B cell (primary cell): ENCODE measurements around the gene DLST. TPM values are rescaled to one million over a fixed set of nuclear protein-coding genes. Genes with fewer than 3 reads are reported as not detected.

Experiments used
- ATAC-seq: fragments of 200-7000 bp; cut with Tn5 transposase; one replicate; pipeline ENCODE4 v1.10.0; 2021; ENCODE audit warnings: low read depth, mild to moderate bottlenecking, moderate number of reproducible peaks, moderate library complexity
- CTCF ChIA-PET: fragments of 350-600 bp; sonication (Branson Sonifier 250); formaldehyde crosslinking; loops from one replicate; lab custom pipeline; 2021; ENCODE audit warnings: antibody characterized with exemption, inconsistent platforms; lab: Charles Lee
- POLR2A ChIA-PET: fragments of 350-600 bp; sonication (Branson Sonifier 250); formaldehyde crosslinking; loops from one replicate; lab custom pipeline; 2021; ENCODE audit warnings: antibody characterized with exemption; lab: Charles Lee
- DNase-seq: peaks from one replicate; pipeline ENCODE4 v3.0.0; 2013
- H2AFZ ChIP-seq: 2 replicates; pipeline ENCODE4 v1.6.1; 2012; ENCODE audit warnings: mild to moderate bottlenecking, low read depth, low read length; ENCODE audit not compliant: insufficient read depth, poor library complexity, severe bottlenecking
- H3K27ac ChIP-seq, 2 donors: 1 replicate in 1 of 2; 2 replicates in 1 of 2; pipeline ENCODE4 v1.5.1; 2012 to 2013; ENCODE audit warnings: low read length in 2 of 2, mild to moderate bottlenecking in 2 of 2, moderate library complexity in 1 of 2
- H3K27me3 ChIP-seq, 4 experiments: fragments of 200-600 bp in 1 of 4; sonication (generic) in 1 of 4; replicated peaks in 1 of 4; 1 replicate in 2 of 4; 2 replicates in 2 of 4; pipeline versions ENCODE4 v1.6.1 to v1.7.0; 2013 to 2016; ENCODE audit warnings: low read length in 3 of 4, mild to moderate bottlenecking in 2 of 4, mixed read lengths in 1 of 4, moderate library complexity in 1 of 4; ENCODE audit not compliant: insufficient read depth in 4 of 4, control insufficient read depth in 3 of 4; ENCODE audit errors: control extremely low read depth in 1 of 4
- H3K36me3 ChIP-seq, 2 experiments: replicated peaks in 1 of 2; 1 replicate in 1 of 2; 2 replicates in 1 of 2; pipeline versions ENCODE4 v1.6.1 to v1.7.1; 2013; ENCODE audit warnings: low read length in 1 of 2; ENCODE audit not compliant: insufficient read depth in 2 of 2, control insufficient read depth in 1 of 2; ENCODE audit errors: control extremely low read depth in 1 of 2, extremely low read depth in 1 of 2
- H3K4me1 ChIP-seq, 2 donors: fragments of 200-600 bp in 1 of 2; sonication (generic) in 1 of 2; 1 replicate in 1 of 2; 2 replicates in 1 of 2; pipeline versions ENCODE4 v1.5.1 to v1.6.1; 2013 to 2017; ENCODE audit warnings: low read length in 2 of 2; ENCODE audit not compliant: control insufficient read depth in 2 of 2, insufficient read depth in 2 of 2
- H3K4me2 ChIP-seq: replicated peaks from 2 replicates; pipeline ENCODE3; 2012; ENCODE audit warnings: mild to moderate bottlenecking, low read depth, low read length; ENCODE audit not compliant: poor library complexity, severe bottlenecking
- H3K4me3 ChIP-seq, 5 experiments: fragments of 200-600 bp in 1 of 5; sonication (generic) in 1 of 5; 1 replicate in 3 of 5; 2 replicates in 2 of 5; pipeline versions ENCODE4 v1.5.1 to v1.7.0; 2011 to 2016; ENCODE audit warnings: low read length in 4 of 5, mild to moderate bottlenecking in 4 of 5, low read depth in 2 of 5, control low read depth in 1 of 5, moderate library complexity in 1 of 5; ENCODE audit not compliant: insufficient read depth in 1 of 5; ENCODE audit errors: control extremely low read depth in 1 of 5, extremely low read depth in 1 of 5
- H3K79me2 ChIP-seq: fragments of 200-600 bp; sonication (generic); one replicate; pipeline ENCODE4 v1.6.0; 2016; ENCODE audit warnings: low read length; ENCODE audit not compliant: control insufficient read depth, insufficient read depth
- H3K9ac ChIP-seq: fragments of 200-600 bp; sonication (generic); 2 replicates; pipeline ENCODE4 v1.6.1; 2017; ENCODE audit warnings: mild to moderate bottlenecking, low read length, moderate library complexity
- H3K9me3 ChIP-seq, 3 donors: one replicate each; pipeline versions ENCODE4 v1.6.1 to v1.7.1; 2013; ENCODE audit warnings: low read length in 2 of 3; ENCODE audit not compliant: control insufficient read depth in 2 of 3, insufficient read depth in 1 of 3; ENCODE audit errors: control extremely low read depth in 1 of 3
- H4K20me1 ChIP-seq: 2 replicates; pipeline ENCODE4 v1.6.0; 2012; ENCODE audit warnings: mild to moderate bottlenecking, low read length; ENCODE audit not compliant: insufficient read depth, control insufficient read depth, poor library complexity, severe bottlenecking
- H3K27ac Mint-ChIP-seq: one replicate; pipeline ENCODE4 v1.8.0; 2021; ENCODE audit warnings: mixed read lengths
- H3K27me3 Mint-ChIP-seq: one replicate; pipeline ENCODE4 v1.8.0; 2021; ENCODE audit warnings: mixed read lengths
- H3K4me1 Mint-ChIP-seq: one replicate; pipeline ENCODE4 v1.8.0; 2021; ENCODE audit warnings: mixed read lengths
- H3K4me3 Mint-ChIP-seq: one replicate; pipeline ENCODE4 v1.8.0; 2021; ENCODE audit warnings: mixed read lengths
- H3K9me3 Mint-ChIP-seq: one replicate; pipeline ENCODE4 v1.8.0; 2022; ENCODE audit warnings: mixed read lengths; ENCODE audit not compliant: insufficient read depth
- EZH2 ChIP-seq: IDR thresholded peaks from 2 replicates; pipeline ENCODE4 v1.6.1; 2012; ENCODE audit warnings: borderline replicate concordance, low read depth, mild to moderate bottlenecking, moderate library complexity, low read length; ENCODE audit not compliant: insufficient read depth, poor library complexity, severe bottlenecking
- WGBS: methylation state at CpG from one replicate; pipeline ENCODE4 v1.1.5; 2013; ENCODE audit warnings: missing lambda C conversion rate; ENCODE audit not compliant: insufficient coverage; 5-methylcytosine and 5-hydroxymethylcytosine counted together
- intact Hi-C: fragments of 100-400 bp; cut with micrococcal nuclease; formaldehyde crosslinking; loops from one replicate; pipeline ENCODE4 v1.10.0; 2022
- polyA plus RNA-seq: library from polyadenylated mRNA; depleted of rRNA; stranded (reverse); fragments of >200 nt; gene quantifications from 2 replicates; pipeline ENCODE4 v1.2.3, GENCODE V29; 2012
- total RNA-seq, 2 donors: library from RNA; stranded (reverse); fragments of 120-200 nt in 1 of 2; gene quantifications; 1 replicate in 1 of 2; 2 replicates in 1 of 2; pipeline versions ENCODE4 v1.2.3 to v1.2.4, GENCODE V29; 2013 to 2022
- TF ChIP-seq, protein P1 (sequence below): fragments of 200-600 bp; IDR thresholded peaks from one replicate; pipeline ENCODE4 v1.8.0; 2022; ENCODE audit warnings: antibody characterized with exemption, mild to moderate bottlenecking

DLST gene
- total and polyA plus RNA-seq, 2 donors (not counting 1 experiment from before 2014, with no cell fraction given), result 73.1 to 89.5 TPM

DNA sequence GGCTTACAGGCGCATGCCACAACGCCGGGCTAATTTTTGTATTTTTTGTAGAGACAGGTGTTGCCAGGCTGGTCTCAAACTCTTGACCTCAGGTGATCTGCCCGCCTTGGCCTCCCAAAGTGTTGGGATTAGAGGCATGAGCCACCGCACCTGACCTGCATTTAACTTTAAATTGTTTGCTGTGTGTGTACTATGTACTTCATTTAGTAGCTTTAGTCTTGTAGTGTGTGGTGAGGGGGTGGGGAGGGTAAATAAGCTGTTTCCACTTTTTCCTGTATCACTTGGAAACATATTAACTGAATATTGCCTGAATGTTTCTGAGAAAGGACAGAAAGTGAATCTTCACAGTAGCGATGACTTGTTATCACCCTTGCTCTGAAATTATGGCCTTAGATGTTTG lies 8.5 kb downstream of the DLST start:
- Mint-ChIP-seq H3K9me3 (no peaks in the 10 kb centered on the region), H3K4me1 (peaks cover 44% of the 10 kb centered on the region), H3K27me3 (no peaks in the 10 kb centered on the region), H3K27ac (no peak overlapping the region), H3K4me3 (no peak overlapping the region)
- 100% methylated on average over 3 of the region's 6 CpGs for WGBS
- Histone ChIP-seq H3K4me2 (no peak overlapping the region), H2AFZ (no peak overlapping the region), H3K27ac (no peak overlapping the region), H3K27me3 (no peaks in the 10 kb centered on the region), H3K9me3 (no peaks in the 10 kb centered on the region), H3K36me3 (peaks cover 24 to 77% of the 10 kb centered on the region in 2 experiments), H4K20me1 (peaks cover 22% of the 10 kb centered on the region), H3K4me3 (no peak overlapping the region), H3K9ac (no peak overlapping the region), H3K4me1 (peaks cover 24 to 32% of the 10 kb centered on the region in 2 donors), H3K79me2 (peaks cover 27% of the 10 kb centered on the region)
- CTCF ChIA-PET, result interaction anchor here (0.7 to 25.3 kb wide), 5 partner anchors 14 to 56 kb away, joined by 3 to 926 read pairs (median 4); partner anchors contain the start of genes DLST and PROX2
- TF ChIP-seq, protein P1, sequence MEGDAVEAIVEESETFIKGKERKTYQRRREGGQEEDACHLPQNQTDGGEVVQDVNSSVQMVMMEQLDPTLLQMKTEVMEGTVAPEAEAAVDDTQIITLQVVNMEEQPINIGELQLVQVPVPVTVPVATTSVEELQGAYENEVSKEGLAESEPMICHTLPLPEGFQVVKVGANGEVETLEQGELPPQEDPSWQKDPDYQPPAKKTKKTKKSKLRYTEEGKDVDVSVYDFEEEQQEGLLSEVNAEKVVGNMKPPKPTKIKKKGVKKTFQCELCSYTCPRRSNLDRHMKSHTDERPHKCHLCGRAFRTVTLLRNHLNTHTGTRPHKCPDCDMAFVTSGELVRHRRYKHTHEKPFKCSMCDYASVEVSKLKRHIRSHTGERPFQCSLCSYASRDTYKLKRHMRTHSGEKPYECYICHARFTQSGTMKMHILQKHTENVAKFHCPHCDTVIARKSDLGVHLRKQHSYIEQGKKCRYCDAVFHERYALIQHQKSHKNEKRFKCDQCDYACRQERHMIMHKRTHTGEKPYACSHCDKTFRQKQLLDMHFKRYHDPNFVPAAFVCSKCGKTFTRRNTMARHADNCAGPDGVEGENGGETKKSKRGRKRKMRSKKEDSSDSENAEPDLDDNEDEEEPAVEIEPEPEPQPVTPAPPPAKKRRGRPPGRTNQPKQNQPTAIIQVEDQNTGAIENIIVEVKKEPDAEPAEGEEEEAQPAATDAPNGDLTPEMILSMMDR, result no peak
- TF ChIP-seq EZH2, result no peak
- no peak for DNase-seq
- no peak for ATAC-seq
- intact Hi-C loops, result no loop called here
- POLR2A ChIA-PET, result interaction anchor here (0.7 kb wide), 1 partner anchor 945 kb away, joined by 5 read pairs; no protein-coding TSS in a partner anchor

DNA sequence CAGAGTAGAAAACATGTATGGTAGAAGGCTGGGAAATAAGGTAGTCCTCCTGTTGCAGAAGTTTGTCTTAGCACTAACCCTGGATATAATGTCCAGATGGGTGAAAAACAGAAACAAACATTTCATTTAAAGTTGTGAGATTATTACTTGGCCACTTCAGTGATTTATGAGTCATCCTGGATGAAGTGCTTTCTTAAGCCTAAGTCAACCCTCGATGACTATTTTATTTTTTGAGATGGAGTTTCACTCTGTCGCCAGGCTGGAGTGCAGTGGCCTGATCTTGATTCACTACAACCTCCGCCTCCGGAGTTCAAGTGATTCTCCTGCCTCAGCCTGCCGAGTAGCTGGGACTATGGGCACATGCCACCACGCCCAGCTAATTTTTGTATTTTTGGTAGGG lies 10.2 kb downstream of the DLST start:
- ChIA-PET POLR2A (no interaction called here), CTCF (interaction anchor here (2.6 to 25.3 kb wide), 3 partner anchors 10 to 26 kb away, joined by 12 to 926 read pairs (median 59); partner anchors contain the start of genes DLST and PROX2)
- 96% methylated on average over 4 of the region's 6 CpGs for WGBS
- Mint-ChIP-seq H3K4me3 (no peak overlapping the region), H3K27ac (no peak overlapping the region), H3K4me1 (peaks cover 32% of the 10 kb centered on the region), H3K9me3 (no peaks in the 10 kb centered on the region), H3K27me3 (no peaks in the 10 kb centered on the region)
- intact Hi-C loops, result no loop called here
- Histone ChIP-seq H3K4me1 (peaks cover 23 to 32% of the 10 kb centered on the region in 2 donors), H4K20me1 (peaks cover 11% of the 10 kb centered on the region), H3K9me3 (no peaks in the 10 kb centered on the region), H3K4me2 (no peak overlapping the region), H2AFZ (no peak overlapping the region), H3K9ac (no peak overlapping the region), H3K4me3 (no peak overlapping the region), H3K27ac (no peak overlapping the region), H3K79me2 (peaks cover 25% of the 10 kb centered on the region), H3K27me3 (no peaks in the 10 kb centered on the region), H3K36me3 (peaks cover 24 to 84% of the 10 kb centered on the region in 2 experiments)
- no peak for TF ChIP-seq EZH2
- TF ChIP-seq, protein P1, result no peak
- DNase-seq (no peak), ATAC-seq (no peak)
